ENCODE results near the gene CNNM2.

Gene CNNM2

DNA sequence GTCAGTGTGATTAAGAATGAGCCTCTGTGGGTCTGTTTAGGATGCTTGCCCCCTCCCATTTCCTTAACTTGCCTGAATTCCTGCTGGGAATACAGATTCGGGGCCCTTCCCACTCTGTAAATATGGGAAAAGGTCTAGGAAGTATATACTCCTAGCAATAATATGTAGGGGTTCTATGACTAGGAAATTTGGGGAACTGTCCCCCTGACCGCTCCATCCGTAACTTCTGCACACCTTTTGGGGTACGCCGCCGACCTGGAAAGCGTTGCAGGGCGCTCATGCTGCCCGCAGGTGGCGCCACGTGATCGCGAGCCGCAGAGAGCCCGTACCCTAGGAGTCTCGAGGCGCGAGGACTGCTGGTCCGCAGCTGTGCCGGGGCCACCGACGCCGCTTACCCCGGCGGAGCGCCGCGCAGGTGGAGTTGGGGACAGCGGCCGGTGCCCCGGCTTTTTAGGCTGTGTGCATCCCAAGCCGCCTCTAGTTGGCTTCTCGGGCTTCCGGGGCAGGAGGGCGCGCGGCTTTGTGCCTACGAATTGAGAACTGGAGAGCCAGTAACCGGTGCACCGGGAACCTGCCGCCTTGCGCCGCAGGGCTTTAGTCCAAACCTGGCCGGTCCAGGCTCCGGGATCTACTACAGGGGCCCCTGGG lies 656 bp upstream of the CNNM2 start:
- Histone ChIP-seq H3K4me2 (ENCODE audit: low read depth, low read length, poor library complexity, severe bottlenecking) (peak overlapping the region; percentile 74), H3K4me3 (ENCODE audit: insufficient read depth, low read length, poor library complexity, severe bottlenecking) (peak overlapping the region; percentile 69), H3K27me3 (ENCODE audit: low read length) (no peaks in the 10 kb centered on the region), H3K27ac (ENCODE audit: low read depth, low read length) (no peak overlapping the region; the same call in 1 of the 2 replicates), H3F3A (ENCODE audit: insufficient read depth) (no peaks in the 10 kb centered on the region), H4K20me1 (ENCODE audit: low read depth, low read length) (no peaks in the 10 kb centered on the region), H3K9ac (ENCODE audit: low read length) (peak overlapping the region; percentile 35), H3K36me3 (ENCODE audit: low read length) (no peaks in the 10 kb centered on the region), H3K9me3 (ENCODE audit: insufficient read depth, low read length) (no peaks in the 10 kb centered on the region), H2AFZ (ENCODE audit: low read depth, low read length, severe bottlenecking) (peak overlapping the region; percentile 91), H3K79me2 (ENCODE audit: insufficient read depth, low read length) (no peaks in the 10 kb centered on the region), H3K9me2 (replicated peaks; ENCODE audit: insufficient read depth, low read length) (no peaks in the 10 kb centered on the region)
- TF ChIP-seq EZH2phosphoT487 (conservative IDR thresholded peaks at IDR 0.05; ENCODE audit: low read length): no peak
- TF ChIP-seq, protein P1, sequence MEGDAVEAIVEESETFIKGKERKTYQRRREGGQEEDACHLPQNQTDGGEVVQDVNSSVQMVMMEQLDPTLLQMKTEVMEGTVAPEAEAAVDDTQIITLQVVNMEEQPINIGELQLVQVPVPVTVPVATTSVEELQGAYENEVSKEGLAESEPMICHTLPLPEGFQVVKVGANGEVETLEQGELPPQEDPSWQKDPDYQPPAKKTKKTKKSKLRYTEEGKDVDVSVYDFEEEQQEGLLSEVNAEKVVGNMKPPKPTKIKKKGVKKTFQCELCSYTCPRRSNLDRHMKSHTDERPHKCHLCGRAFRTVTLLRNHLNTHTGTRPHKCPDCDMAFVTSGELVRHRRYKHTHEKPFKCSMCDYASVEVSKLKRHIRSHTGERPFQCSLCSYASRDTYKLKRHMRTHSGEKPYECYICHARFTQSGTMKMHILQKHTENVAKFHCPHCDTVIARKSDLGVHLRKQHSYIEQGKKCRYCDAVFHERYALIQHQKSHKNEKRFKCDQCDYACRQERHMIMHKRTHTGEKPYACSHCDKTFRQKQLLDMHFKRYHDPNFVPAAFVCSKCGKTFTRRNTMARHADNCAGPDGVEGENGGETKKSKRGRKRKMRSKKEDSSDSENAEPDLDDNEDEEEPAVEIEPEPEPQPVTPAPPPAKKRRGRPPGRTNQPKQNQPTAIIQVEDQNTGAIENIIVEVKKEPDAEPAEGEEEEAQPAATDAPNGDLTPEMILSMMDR (IDR thresholded peaks at IDR 0.05; ENCODE audit: insufficient read depth, low read length, poor library complexity, severe bottlenecking): peak; percentile 77

DNA sequence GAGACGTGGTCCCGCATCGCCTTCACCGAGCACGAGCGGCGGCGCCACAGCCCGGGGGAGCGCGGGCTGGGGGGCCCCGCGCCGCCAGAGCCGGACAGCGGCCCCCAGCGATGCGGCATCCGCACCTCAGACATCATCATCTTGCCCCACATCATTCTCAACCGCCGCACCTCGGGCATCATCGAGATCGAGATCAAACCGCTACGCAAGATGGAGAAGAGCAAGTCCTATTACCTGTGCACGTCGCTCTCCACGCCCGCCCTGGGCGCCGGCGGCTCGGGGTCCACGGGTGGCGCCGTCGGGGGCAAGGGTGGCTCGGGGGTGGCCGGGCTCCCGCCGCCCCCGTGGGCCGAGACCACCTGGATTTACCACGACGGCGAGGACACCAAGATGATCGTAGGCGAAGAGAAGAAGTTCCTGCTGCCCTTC lies 737 bp downstream of the CNNM2 start:
- Histone ChIP-seq H3F3A (ENCODE audit: insufficient read depth) (no peaks in the 10 kb centered on the region), H3K9ac (ENCODE audit: low read length) (peak overlapping the region; percentile 72), H3K4me3 (ENCODE audit: insufficient read depth, low read length, poor library complexity, severe bottlenecking) (peak overlapping the region; percentile 70), H3K4me2 (ENCODE audit: low read depth, low read length, poor library complexity, severe bottlenecking) (peak overlapping the region; percentile 74), H3K27ac (ENCODE audit: low read depth, low read length) (no peak overlapping the region), H3K79me2 (ENCODE audit: insufficient read depth, low read length) (no peaks in the 10 kb centered on the region), H3K36me3 (ENCODE audit: low read length) (no peaks in the 10 kb centered on the region), H4K20me1 (ENCODE audit: low read depth, low read length) (no peaks in the 10 kb centered on the region), H3K9me2 (replicated peaks; ENCODE audit: insufficient read depth, low read length) (no peaks in the 10 kb centered on the region), H3K9me3 (ENCODE audit: insufficient read depth, low read length) (no peaks in the 10 kb centered on the region), H3K27me3 (ENCODE audit: low read length) (no peaks in the 10 kb centered on the region), H2AFZ (ENCODE audit: low read depth, low read length, severe bottlenecking) (peak overlapping the region; percentile 86)
- no peak for TF ChIP-seq EZH2phosphoT487 (conservative IDR thresholded peaks at IDR 0.05; ENCODE audit: low read length)
- TF ChIP-seq, protein P1 (IDR thresholded peaks at IDR 0.05; ENCODE audit: insufficient read depth, low read length, poor library complexity, severe bottlenecking): no peak

DNA sequence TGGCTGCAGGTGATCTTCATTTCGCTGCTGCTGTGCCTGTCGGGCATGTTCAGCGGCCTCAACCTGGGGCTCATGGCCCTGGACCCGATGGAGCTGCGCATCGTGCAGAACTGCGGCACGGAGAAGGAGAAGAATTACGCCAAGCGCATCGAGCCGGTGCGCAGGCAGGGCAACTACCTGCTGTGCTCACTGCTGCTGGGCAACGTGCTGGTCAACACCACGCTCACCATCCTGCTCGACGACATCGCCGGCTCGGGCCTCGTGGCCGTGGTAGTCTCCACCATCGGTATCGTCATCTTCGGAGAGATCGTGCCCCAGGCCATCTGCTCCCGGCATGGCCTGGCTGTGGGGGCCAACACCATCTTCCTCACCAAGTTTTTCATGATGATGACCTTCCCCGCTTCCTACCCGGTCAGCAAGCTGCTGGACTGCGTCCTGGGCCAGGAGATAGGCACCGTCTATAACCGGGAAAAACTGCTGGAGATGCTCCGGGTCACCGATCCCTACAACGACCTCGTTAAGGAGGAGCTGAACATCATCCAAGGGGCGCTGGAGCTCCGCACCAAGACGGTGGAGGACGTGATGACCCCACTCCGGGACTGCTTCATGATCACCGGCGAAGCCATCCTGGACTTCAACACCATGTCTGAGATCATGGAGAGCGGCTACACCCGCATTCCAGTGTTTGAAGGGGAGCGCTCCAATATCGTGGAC lies 1.3 kb downstream of the CNNM2 start:
- TF ChIP-seq, protein P1 (IDR thresholded peaks at IDR 0.05; ENCODE audit: insufficient read depth, low read length, poor library complexity, severe bottlenecking): no peak
- TF ChIP-seq EZH2phosphoT487 (conservative IDR thresholded peaks at IDR 0.05; ENCODE audit: low read length): no peak
- no peaks in the 10 kb centered on the region for H3K9me3 ChIP-seq (ENCODE audit: insufficient read depth, low read length)
- no peaks in the 10 kb centered on the region for H3K27me3 ChIP-seq (ENCODE audit: low read length)
- no peak overlapping the region for H3K27ac ChIP-seq (ENCODE audit: low read depth, low read length)
- no peaks in the 10 kb centered on the region for H4K20me1 ChIP-seq (ENCODE audit: low read depth, low read length)
- no peaks in the 10 kb centered on the region for H3K79me2 ChIP-seq (ENCODE audit: insufficient read depth, low read length)
- no peak overlapping the region for H2AFZ ChIP-seq (ENCODE audit: low read depth, low read length, severe bottlenecking)
- H3F3A ChIP-seq (ENCODE audit: insufficient read depth): no peaks in the 10 kb centered on the region
- H3K4me3 ChIP-seq (ENCODE audit: insufficient read depth, low read length, poor library complexity, severe bottlenecking): no peak overlapping the region
- H3K9me2 ChIP-seq (replicated peaks; ENCODE audit: insufficient read depth, low read length): no peaks in the 10 kb centered on the region
- H3K9ac ChIP-seq (ENCODE audit: low read length): no peak overlapping the region; the same call in 1 of the 2 replicates
- no peaks in the 10 kb centered on the region for H3K36me3 ChIP-seq (ENCODE audit: low read length)
- peak overlapping the region; percentile 74 for H3K4me2 ChIP-seq (ENCODE audit: low read depth, low read length, poor library complexity, severe bottlenecking)

All from SU-DHL-6 (cell line).